Upper lobe of left lung (tissue), 6 donors: Measurements from ENCODE around the gene SRA1. TPM values are rescaled to one million over a fixed set of nuclear protein-coding genes. Genes with fewer than 3 reads are reported as not detected.

Experiments used
- ATAC-seq, 2 donors: fragments of 200-7000 bp; cut with Tn5 transposase; one replicate each; pipeline ENCODE4 v1.9.1; 2022; ENCODE audit warnings: mild to moderate bottlenecking in 2 of 2, moderate library complexity in 2 of 2; ENCODE audit not compliant: low FRiP score in 2 of 2
- DNase-seq, 2 donors: peaks; one replicate each; pipeline ENCODE4 v3.0.0-alpha.2; 2019 to 2020
- H3K27ac ChIP-seq, 4 donors: fragments of 200-600 bp; sonication (generic); one replicate each; pipeline ENCODE4 v1.5.1; 2016 to 2019
- H3K27me3 ChIP-seq, 4 donors: fragments of 200-600 bp; sonication (generic); one replicate each; pipeline ENCODE4 v1.5.1; 2017 to 2019
- H3K36me3 ChIP-seq, 4 donors: fragments of 200-600 bp; sonication (generic); one replicate each; pipeline ENCODE4 v1.5.1; 2016 to 2019
- H3K4me1 ChIP-seq, 4 donors: fragments of 200-600 bp; sonication (generic); one replicate each; pipeline ENCODE4 v1.5.1; 2018 to 2019
- H3K4me3 ChIP-seq, 4 donors: fragments of 200-600 bp; sonication (generic); one replicate each; pipeline ENCODE4 v1.5.1; 2017 to 2019; ENCODE audit warnings: mild to moderate bottlenecking in 2 of 4, moderate library complexity in 1 of 4
- H3K9me3 ChIP-seq, 4 donors: fragments of 200-600 bp; sonication (generic); one replicate each; pipeline ENCODE4 v1.5.1; 2018 to 2019
- CTCF ChIP-seq, 6 experiments: fragments of 450-650 bp in 4 of 6; fragments of 200-600 bp in 2 of 6; sonication (generic) in 2 of 6; IDR thresholded peaks; one replicate each; pipeline ENCODE4 v1.5.1; 2016 to 2019; ENCODE audit warnings: antibody characterized with exemption in 6 of 6
- EP300 ChIP-seq, 4 donors: sonication (generic); formaldehyde crosslinking; IDR thresholded peaks; one replicate each; pipeline ENCODE4 v1.5.1; 2017; ENCODE audit warnings: antibody characterized with exemption in 4 of 4, control low read depth in 2 of 4
- POLR2A ChIP-seq, 4 donors: fragments of 450-650 bp; IDR thresholded peaks; one replicate each; pipeline ENCODE4 v1.5.1; 2016 to 2017; ENCODE audit warnings: antibody characterized with exemption in 4 of 4, mild to moderate bottlenecking in 2 of 4
- POLR2AphosphoS5 ChIP-seq, 2 donors: sonication (generic); formaldehyde crosslinking; IDR thresholded peaks; one replicate each; pipeline ENCODE4 v1.5.1; 2017; ENCODE audit warnings: antibody characterized with exemption in 2 of 2
- WGBS, 2 donors: methylation state at CpG; one replicate each; pipeline ENCODE4 v1.1.5; 2017 to 2018; 5-methylcytosine and 5-hydroxymethylcytosine counted together
- total RNA-seq, 6 donors: library from RNA; depleted of rRNA in 4 of 6; stranded (reverse); fragments of >200 nt in 4 of 6; gene quantifications; one replicate each; pipeline versions ENCODE4 v1.1.0 to v1.2.1, GENCODE V29; 2016 to 2021
- donor health status: DM: no; HTN: no; CAD: no; lungs with moderate emphysema.
- donor health status: DM: no; HTN: yes; CAD: no; lungs with severe emphysema.

The SRA1 gene
- total RNA-seq, 6 donors from 2014 or later: 23.1 to 31.6 (median 29.6) TPM

GRCh38 chr5:140568443-140569063, 11.3 kb upstream of the SRA1 start:
- Histone ChIP-seq H3K4me1 (peaks cover 47 to 69% (median 56%) of the 10 kb centered on the region in 4 donors), H3K27ac (peak overlapping the region; percentile 79 to 97 (median 86)), H3K36me3 (peaks cover 2 to 32% (median 16%) of the 10 kb centered on the region in 4 donors), H3K9me3 (no peaks in the 10 kb centered on the region), H3K27me3 (no peaks in the 10 kb centered on the region), H3K4me3 (no peak overlapping the region)
- TF ChIP-seq CTCF (IDR thresholded peaks at IDR 0.05): no peak
- TF ChIP-seq POLR2A (IDR thresholded peaks at IDR 0.05): no peak
- no peak for TF ChIP-seq POLR2AphosphoS5 (IDR thresholded peaks at IDR 0.05)
- no peak for TF ChIP-seq EP300 (IDR thresholded peaks at IDR 0.05)
- no peak for ATAC-seq
- 90 to 100% methylated on average over 2 of the region's 2 CpGs for WGBS, 2 donors
- no peak for DNase-seq

- WGBS, 2 donors: 100% methylated on average over 4 to 13 of the region's 13 CpGs
- ATAC-seq (no peak), DNase-seq (peak in 1 of 2 donors; percentile 39)
- Histone ChIP-seq H3K27me3 (no peaks in the 10 kb centered on the region), H3K4me3 (no peak overlapping the region), H3K4me1 (peaks cover 54 to 76% (median 62%) of the 10 kb centered on the region in 4 donors), H3K9me3 (no peaks in the 10 kb centered on the region), H3K36me3 (peaks cover 2 to 32% (median 16%) of the 10 kb centered on the region in 4 donors), H3K27ac (peak overlapping the region; percentile 79 to 97 (median 86))
- no peak for TF ChIP-seq CTCF (IDR thresholded peaks at IDR 0.05)
- TF ChIP-seq EP300 (IDR thresholded peaks at IDR 0.05): no peak
- TF ChIP-seq POLR2A (IDR thresholded peaks at IDR 0.05): no peak
- TF ChIP-seq POLR2AphosphoS5 (IDR thresholded peaks at IDR 0.05): no peak
Measured at GRCh38 chr5:140567871-140568270, 10.6 kb upstream of the SRA1 start.

- Histone ChIP-seq H3K27ac (peak overlapping the region in 3 of 4 donors; percentile 37 to 97 (median 85)), H3K9me3 (no peaks in the 10 kb centered on the region), H3K27me3 (no peaks in the 10 kb centered on the region), H3K4me1 (peaks cover 55 to 81% (median 67%) of the 10 kb centered on the region in 4 donors), H3K36me3 (peaks cover 2 to 32% (median 16%) of the 10 kb centered on the region in 4 donors), H3K4me3 (no peak overlapping the region)
- WGBS, 2 donors: 91 to 99% methylated on average over 11 to 22 of the region's 22 CpGs
- DNase-seq (peak in 1 of 2 donors; percentile 78), ATAC-seq (no peak)
- no peak for TF ChIP-seq CTCF (IDR thresholded peaks at IDR 0.05)
- no peak for TF ChIP-seq POLR2AphosphoS5 (IDR thresholded peaks at IDR 0.05)
- TF ChIP-seq EP300 (IDR thresholded peaks at IDR 0.05): no peak
- TF ChIP-seq POLR2A (IDR thresholded peaks at IDR 0.05): no peak
Measured at GRCh38 chr5:140567136-140567818, 10.0 kb upstream of the SRA1 start.

- Histone ChIP-seq H3K9me3 (no peaks in the 10 kb centered on the region), H3K36me3 (peaks cover 2 to 38% (median 16%) of the 10 kb centered on the region in 4 donors), H3K27me3 (no peaks in the 10 kb centered on the region), H3K4me3 (no peak overlapping the region), H3K4me1 (peaks cover 55 to 81% (median 68%) of the 10 kb centered on the region in 4 donors), H3K27ac (peak overlapping the region; percentile 94 to 97 (median 94))
- no peak for ATAC-seq
- no peak for TF ChIP-seq POLR2AphosphoS5 (IDR thresholded peaks at IDR 0.05)
- no peak for TF ChIP-seq CTCF (IDR thresholded peaks at IDR 0.05)
- TF ChIP-seq POLR2A (IDR thresholded peaks at IDR 0.05): no peak
- no peak for TF ChIP-seq EP300 (IDR thresholded peaks at IDR 0.05)
- WGBS, 2 donors: 93% methylated on average over 3 to 5 of the region's 5 CpGs
- DNase-seq: no peak
Measured at GRCh38 chr5:140566665-140567064, 9.4 kb upstream of the SRA1 start.
